K562 (cell line): ENCODE results near the gene SEMA3F. TPM values are rescaled to one million over a fixed set of nuclear protein-coding genes. Genes with fewer than 3 reads are reported as not detected.

ENCODE experiments used
- ATAC-seq: fragments of 200-7000 bp; cut with Tn5 transposase; 3 replicates; pipeline ENCODE4 v1.9.1; 2020; ENCODE audit warnings: moderate library complexity
- BruUV-seq: library from RNA; stranded (reverse); fragments of 400-500 nt; replicated peaks from 2 replicates; lab custom pipeline; 2021; lab: Mats Ljungman, UMichigan
- CTCF ChIA-PET: fragments of 300-600 bp; formaldehyde crosslinking; extraction: SDS; loops from one replicate; lab custom pipeline; 2021; ENCODE audit warnings: low intra/inter-chr PET ratio; lab: Yijun Ruan, JAX
- POLR2A ChIA-PET: fragments of 300-600, 350-650 bp; sonication (Branson Sonifier 250); formaldehyde crosslinking; extraction: SDS; loops from one replicate; lab custom pipeline; 2021; ENCODE audit warnings: antibody characterized with exemption, inconsistent platforms; lab: Yijun Ruan, JAX
- DNase-seq, 4 experiments: peaks; one replicate each; pipeline versions ENCODE4 v3.0.0 to v3.0.0-alpha.2; 2011 to 2018; ENCODE audit warnings: low spot score in 3 of 4, mixed read lengths in 3 of 4; ENCODE audit errors: extremely low read depth in 1 of 4
- FAIRE-seq: peaks from 2 replicates; lab custom pipeline; 2011; peaks lifted over from hg19 to GRCh38; lab: Jason Lieb, UNC
- H2AFZ ChIP-seq: 2 replicates; pipeline ENCODE4 v1.6.0; 2011; ENCODE audit warnings: low read depth, low read length, control low read depth, inconsistent platforms
- H3K27ac ChIP-seq: fragments of 200-600 bp; 3 replicates; pipeline ENCODE4 v1.8.0; 2011; ENCODE audit warnings: low read depth, mild to moderate bottlenecking, control low read depth, inconsistent platforms, low read length, moderate library complexity, mixed read lengths; ENCODE audit errors: extremely low read depth
- H3K27me3 ChIP-seq, 2 experiments: fragments of 300-600 bp in 1 of 2; 2 replicates in 1 of 2; 3 replicates in 1 of 2; pipeline versions ENCODE4 v1.6.0 to v1.8.0; 2011; ENCODE audit warnings: inconsistent platforms in 2 of 2, low read length in 2 of 2, mild to moderate bottlenecking in 1 of 2, mixed read lengths in 1 of 2, moderate library complexity in 1 of 2; ENCODE audit not compliant: control insufficient read depth in 2 of 2, insufficient read depth in 2 of 2
- H3K36me3 ChIP-seq: fragments of 300-600 bp; 3 replicates; pipeline ENCODE4 v1.8.0; 2011; ENCODE audit warnings: mild to moderate bottlenecking, low read length, inconsistent platforms; ENCODE audit not compliant: control insufficient read depth, insufficient read depth
- H3K4me1 ChIP-seq, 2 experiments: fragments of 200-600 bp in 1 of 2; replicated peaks in 1 of 2; 2 replicates in 1 of 2; 3 replicates in 1 of 2; pipeline versions ENCODE4 v1.5.1 to v1.8.0; 2011; ENCODE audit warnings: inconsistent platforms in 2 of 2, low read length in 2 of 2, mild to moderate bottlenecking in 1 of 2, mixed read lengths in 1 of 2, moderate library complexity in 1 of 2; ENCODE audit not compliant: control insufficient read depth in 2 of 2, insufficient read depth in 2 of 2
- H3K4me2 ChIP-seq: 2 replicates; pipeline ENCODE4 v1.6.1; 2011; ENCODE audit warnings: low read length, control low read depth, inconsistent platforms, mixed read lengths; ENCODE audit not compliant: insufficient read depth
- H3K4me3 ChIP-seq: fragments of 200-600 bp; sonication (generic), shearing (Covaris generic); 2 replicates; pipeline ENCODE4 v1.5.1; 2016; ENCODE audit warnings: control low read depth, inconsistent platforms
- H3K79me2 ChIP-seq: fragments of 200-600 bp; 3 replicates; pipeline ENCODE4 v1.8.0; 2011; ENCODE audit warnings: low read length, inconsistent platforms; ENCODE audit not compliant: control insufficient read depth, insufficient read depth
- H3K9ac ChIP-seq, 2 experiments: 2 replicates each; pipeline versions ENCODE4 v1.6.0 to v1.6.1; 2011; ENCODE audit warnings: low read depth in 2 of 2, low read length in 2 of 2, control low read depth in 1 of 2, inconsistent platforms in 1 of 2, mild to moderate bottlenecking in 1 of 2, mixed read lengths in 1 of 2; ENCODE audit not compliant: insufficient read depth in 1 of 2
- H3K9me1 ChIP-seq: one replicate; pipeline ENCODE4 v1.6.0; 2011; ENCODE audit warnings: inconsistent platforms, mild to moderate bottlenecking, low read length, moderate library complexity; ENCODE audit not compliant: control insufficient read depth, insufficient read depth
- H3K9me3 ChIP-seq: replicated peaks from 2 replicates; pipeline ENCODE4 v1.5.1; 2011; ENCODE audit warnings: low read depth, low read length, inconsistent platforms; ENCODE audit not compliant: control insufficient read depth, insufficient read depth
- H4K20me1 ChIP-seq: replicated peaks from 2 replicates; pipeline ENCODE4 v1.6.1; 2011; ENCODE audit warnings: low read length, inconsistent platforms, mixed read lengths; ENCODE audit not compliant: control insufficient read depth, insufficient read depth
- NRF1 ChIP-seq, 2 experiments: fragments of 450-650 bp; IDR thresholded peaks in 1 of 2; conservative IDR thresholded peaks in 1 of 2; 2 replicates each; pipeline ENCODE4 v1.6.1; 2014; ENCODE audit warnings: mild to moderate bottlenecking in 2 of 2
- SAFB ChIP-seq: fragments of 200-400 bp; formaldehyde crosslinking; IDR thresholded peaks from 2 replicates; pipeline ENCODE4 v1.6.1; 2017; ENCODE audit warnings: low read depth, low read length, borderline replicate concordance
- TCF7 ChIP-seq: sonication (generic); IDR thresholded peaks from 2 replicates; pipeline ENCODE4 v1.6.1; 2016; ENCODE audit warnings: antibody characterized with exemption, borderline replicate concordance
- ZBTB1 ChIP-seq: sonication (generic); formaldehyde crosslinking; IDR thresholded peaks from 2 replicates; pipeline ENCODE4 v1.8.1; 2023; ENCODE audit warnings: missing genetic modification reagents, low read depth, mild to moderate bottlenecking, borderline replicate concordance
- WGBS: fragments of 100-300 bp; shearing (Covaris generic); methylation state at CpG from one replicate; pipeline ENCODE4 v1.1.6; 2016; ENCODE audit warnings: low coverage, mixed read lengths; ENCODE audit not compliant: insufficient coverage; ENCODE audit errors: missing lambda C conversion rate; 5-methylcytosine and 5-hydroxymethylcytosine counted together
- in situ Hi-C: fragments of 300-500 bp; cut with MboI; formaldehyde crosslinking; loops from 4 replicates; pipeline ENCODE4 v1.15.0; 2018; ENCODE audit warnings: inconsistent platforms, mixed read lengths
- intact Hi-C: fragments of 100-400 bp; cut with micrococcal nuclease; formaldehyde crosslinking; loops from 2 replicates; pipeline ENCODE4 v1.14.2; 2022
- polyA plus RNA-seq, 8 experiments: library from polyadenylated mRNA; depleted of rRNA in 4 of 8; stranded (reverse) in 5 of 8; unstranded in 3 of 8; fragments of >200 nt; fragmentation: Nextera tagmentation in 2 of 8; fragmentation: Illumina TruSeq in 1 of 8; extraction: Ambion mirVana in 2 of 8; extraction: Trizol in 1 of 8; gene quantifications; 2 replicates each; pipeline versions ENCODE4 v1.2.1 to v1.2.3, GENCODE V29; 2011 to 2014; ENCODE audit warnings: inconsistent platforms in 1 of 8, missing spikeins in 1 of 8
- total RNA-seq, 7 experiments: library from RNA; depleted of rRNA in 6 of 7; stranded (reverse); fragments of >200 nt in 6 of 7; fragmentation: Illumina TruSeq in 2 of 7; extraction: Trizol in 2 of 7; gene quantifications; 2 replicates each; pipeline versions ENCODE4 v1.2.1 to v1.2.3, GENCODE V29; 2011 to 2021; ENCODE audit warnings: low replicate concordance in 1 of 7

SEMA3F gene
- total and polyA plus RNA-seq, 9 of the 15 experiments (the other 6 are each of a cell fraction or from before 2014, with no cell fraction given) = 0.58 to 3.0 (median 2.0) TPM; not detected in 2

- no peaks in the 10 kb centered on the region for H3K79me2 ChIP-seq
- no peak overlapping the region for H3K4me3 ChIP-seq
- H3K4me2 ChIP-seq = no peak overlapping the region
- ChIA-PET CTCF (no interaction called here), POLR2A (no interaction called here)
- H3K9me3 ChIP-seq = no peaks in the 10 kb centered on the region
- intact Hi-C loops = no loop called here
- no peaks in the 10 kb centered on the region for H3K36me3 ChIP-seq
- 3% methylated on average over 10 of the region's 12 CpGs for WGBS
- no peak overlapping the region; a peak in 1 of 4 replicates for H3K9ac ChIP-seq
- no peak for DNase-seq
- peak; percentile 41 to 60; a peak in 3 of 4 replicates for TF ChIP-seq NRF1 (conservative IDR thresholded peaks at IDR 0.05 in 1 of 2, IDR thresholded peaks at IDR 0.05 in 1 of 2)
- TF ChIP-seq TCF7 = no peak
- TF ChIP-seq, all 486 proteins: peak for 1
- in situ Hi-C loops = no loop called here
- FAIRE-seq (no peak), ATAC-seq (peak; percentile 70)
- H3K4me1 ChIP-seq = peaks cover 0 to 8% of the 10 kb centered on the region in 2 experiments; a peak in 2 of 5 replicates
- no peaks in the 10 kb centered on the region for H3K9me1 ChIP-seq
- no peak overlapping the region for H2AFZ ChIP-seq
- no peaks in the 10 kb centered on the region for H4K20me1 ChIP-seq
- no TSS peak for BruUV-seq
- peaks cover 0 to 8% of the 10 kb centered on the region in 2 experiments; a peak in 2 of 5 replicates for H3K27me3 ChIP-seq
- H3K27ac ChIP-seq = no peak overlapping the region
Observed at GRCh38 chr3:50140990-50141389, 14.1 kb upstream of the SEMA3F start.

- Histone ChIP-seq H4K20me1 (no peaks in the 10 kb centered on the region), H3K79me2 (no peaks in the 10 kb centered on the region), H3K4me2 (no peak overlapping the region), H3K27ac (no peak overlapping the region), H2AFZ (no peak overlapping the region), H3K9me3 (no peaks in the 10 kb centered on the region)
- POLR2A ChIA-PET = no interaction called here
- intact Hi-C loops = no loop called here
- CTCF ChIA-PET = no interaction called here
- no peak for FAIRE-seq
- no TSS peak for BruUV-seq
- TF ChIP-seq ZBTB1 (CRISPR knock-in tag) = no peak
- no peak for TF ChIP-seq SAFB
- TF ChIP-seq, all 486 proteins: peak for 0
- Histone ChIP-seq H3K9ac (no peak overlapping the region), H3K27me3 (no peaks in the 10 kb centered on the region), H3K36me3 (no peaks in the 10 kb centered on the region), H3K9me1 (no peaks in the 10 kb centered on the region), H3K4me3 (no peak overlapping the region), H3K4me1 (peaks cover 0 to 5% of the 10 kb centered on the region in 2 experiments; a peak in 2 of 5 replicates)
- DNase-seq (no peak), ATAC-seq (no peak)
- in situ Hi-C loops = no loop called here
- WGBS = 15% methylated on average over 2 of the region's 3 CpGs
Observed at GRCh38 chr3:50146316-50146901, 8.7 kb upstream of the SEMA3F start.
